Parathyroid adenoma (tissue), 2 donors: Measurements from ENCODE around the gene NCLN.
"Not testable (repeated sequence)": the region's sequence is repeated elsewhere in the genome, so short reads cannot be mapped to it uniquely, and the experiment has no call there.

Experiments used
- H2AFZ ChIP-seq: fragments of 300-600 bp; sonication (generic); one replicate; pipeline ENCODE4 v1.7.0; 2017; ENCODE audit warnings: antibody characterized with exemption, mild to moderate bottlenecking
- H3K27ac ChIP-seq: fragments of 300-600 bp; sonication (generic); one replicate; pipeline ENCODE4 v1.7.0; 2017
- H3K27me3 ChIP-seq: fragments of 300-600 bp; sonication (generic); one replicate; pipeline ENCODE4 v1.7.0; 2017; ENCODE audit warnings: low read length; ENCODE audit not compliant: control insufficient read depth, insufficient read depth
- H3K36me3 ChIP-seq: fragments of 300-600 bp; sonication (generic); one replicate; pipeline ENCODE4 v1.7.0; 2017; ENCODE audit warnings: low read length; ENCODE audit not compliant: control insufficient read depth, insufficient read depth
- H3K4me1 ChIP-seq: fragments of 300-600 bp; sonication (generic); one replicate; pipeline ENCODE4 v1.7.0; 2017; ENCODE audit warnings: control low read depth
- H3K4me2 ChIP-seq: fragments of 300-600 bp; sonication (generic); one replicate; pipeline ENCODE4 v1.7.0; 2017; ENCODE audit warnings: low read length
- H3K4me3 ChIP-seq: fragments of 300-600 bp; sonication (generic); one replicate; pipeline ENCODE4 v1.7.0; 2017; ENCODE audit warnings: low read depth, low read length
- H3K79me2 ChIP-seq: fragments of 300-600 bp; sonication (generic); one replicate; pipeline ENCODE4 v1.7.0; 2017; ENCODE audit warnings: control low read depth
- H3K9ac ChIP-seq: fragments of 300-600 bp; sonication (generic); one replicate; pipeline ENCODE4 v1.7.0; 2017; ENCODE audit warnings: mild to moderate bottlenecking
- H3K9me3 ChIP-seq: fragments of 300-600 bp; sonication (generic); one replicate; pipeline ENCODE4 v1.7.0; 2017; ENCODE audit warnings: low read length; ENCODE audit not compliant: control insufficient read depth
- CTCF ChIP-seq: fragments of 300-600 bp; sonication (generic); IDR thresholded peaks from one replicate; pipeline ENCODE4 v1.7.0; 2017; ENCODE audit warnings: antibody characterized with exemption, mild to moderate bottlenecking
- donor health status: primary hyperparathyroidism.

NCLN gene

GRCh38 chr19:3167533-3168272 is 18.0 kb upstream of the NCLN start:
- H3K9me3 ChIP-seq: no peaks in the 10 kb centered on the region
- H2AFZ ChIP-seq: no peak overlapping the region
- H3K4me3 ChIP-seq: no peak overlapping the region
- no peaks in the 10 kb centered on the region for H3K4me1 ChIP-seq
- no peak overlapping the region for H3K27ac ChIP-seq
- H3K36me3 ChIP-seq: no peaks in the 10 kb centered on the region
- TF ChIP-seq CTCF: no peak
- no peaks in the 10 kb centered on the region for H3K27me3 ChIP-seq
- no peak overlapping the region for H3K4me2 ChIP-seq
- no peaks in the 10 kb centered on the region for H3K79me2 ChIP-seq
- H3K9ac ChIP-seq: no peak overlapping the region

- no peak overlapping the region for H3K9ac ChIP-seq
- no peak overlapping the region for H3K4me3 ChIP-seq
- peaks cover 7% of the 10 kb centered on the region for H3K4me1 ChIP-seq
- H2AFZ ChIP-seq: no peak overlapping the region
- TF ChIP-seq CTCF: no peak
- no peaks in the 10 kb centered on the region for H3K36me3 ChIP-seq
- no peaks in the 10 kb centered on the region for H3K27me3 ChIP-seq
- no peak overlapping the region for H3K27ac ChIP-seq
- no peak overlapping the region for H3K4me2 ChIP-seq
- H3K9me3 ChIP-seq: no peaks in the 10 kb centered on the region
- no peaks in the 10 kb centered on the region for H3K79me2 ChIP-seq
Measured at GRCh38 chr19:3171894-3172672, 13.6 kb upstream of the NCLN start.

- not testable (repeated sequence) for H3K79me2 ChIP-seq, H3K27me3 ChIP-seq, H3K4me2 ChIP-seq, H3K4me3 ChIP-seq, H3K9me3 ChIP-seq, H3K9ac ChIP-seq, H3K36me3 ChIP-seq, H3K27ac ChIP-seq, H2AFZ ChIP-seq, H3K4me1 ChIP-seq
Measured at GRCh38 chr19:3172673-3173000, 13.1 kb upstream of the NCLN start.

GRCh38 chr19:3175781-3176714 is 9.7 kb upstream of the NCLN start:
- Histone ChIP-seq H3K9ac (no peak overlapping the region), H3K36me3 (no peaks in the 10 kb centered on the region), H3K27ac (no peak overlapping the region), H2AFZ (peak overlapping the region; percentile 35), H3K27me3 (no peaks in the 10 kb centered on the region), H3K4me3 (peak overlapping the region; percentile 8), H3K4me2 (peak overlapping the region; percentile 53), H3K9me3 (no peaks in the 10 kb centered on the region), H3K4me1 (peaks cover 7% of the 10 kb centered on the region), H3K79me2 (no peaks in the 10 kb centered on the region)
- no peak for TF ChIP-seq CTCF
